Liver (tissue), 3 donors: Measurements from ENCODE around the gene ERH.

ENCODE experiments used
- RAD21 ChIP-seq, 2 donors: IDR thresholded peaks; 2 replicates each; pipeline ENCODE4 v1.6.1; 2016; ENCODE audit warnings: antibody characterized with exemption in 2 of 2, mild to moderate bottlenecking in 2 of 2
- ZBTB33 ChIP-seq: IDR thresholded peaks from 2 replicates; pipeline ENCODE4 v1.6.1; 2016; ENCODE audit warnings: antibody characterized with exemption
- TF ChIP-seq, protein P1 (sequence below): fragments of 150-350 bp; IDR thresholded peaks from 2 replicates; pipeline ENCODE4 v1.5.1; 2017; ENCODE audit warnings: improper control_type of control experiment, low read depth, low read length; ENCODE audit not compliant: missing input control
- donor health status: healthy.
- donor health status: healthy.

- TF ChIP-seq, protein P1, sequence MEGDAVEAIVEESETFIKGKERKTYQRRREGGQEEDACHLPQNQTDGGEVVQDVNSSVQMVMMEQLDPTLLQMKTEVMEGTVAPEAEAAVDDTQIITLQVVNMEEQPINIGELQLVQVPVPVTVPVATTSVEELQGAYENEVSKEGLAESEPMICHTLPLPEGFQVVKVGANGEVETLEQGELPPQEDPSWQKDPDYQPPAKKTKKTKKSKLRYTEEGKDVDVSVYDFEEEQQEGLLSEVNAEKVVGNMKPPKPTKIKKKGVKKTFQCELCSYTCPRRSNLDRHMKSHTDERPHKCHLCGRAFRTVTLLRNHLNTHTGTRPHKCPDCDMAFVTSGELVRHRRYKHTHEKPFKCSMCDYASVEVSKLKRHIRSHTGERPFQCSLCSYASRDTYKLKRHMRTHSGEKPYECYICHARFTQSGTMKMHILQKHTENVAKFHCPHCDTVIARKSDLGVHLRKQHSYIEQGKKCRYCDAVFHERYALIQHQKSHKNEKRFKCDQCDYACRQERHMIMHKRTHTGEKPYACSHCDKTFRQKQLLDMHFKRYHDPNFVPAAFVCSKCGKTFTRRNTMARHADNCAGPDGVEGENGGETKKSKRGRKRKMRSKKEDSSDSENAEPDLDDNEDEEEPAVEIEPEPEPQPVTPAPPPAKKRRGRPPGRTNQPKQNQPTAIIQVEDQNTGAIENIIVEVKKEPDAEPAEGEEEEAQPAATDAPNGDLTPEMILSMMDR, result no peak
- TF ChIP-seq ZBTB33 (no peak), RAD21 (IDR thresholded peaks at IDR 0.05) (no peak)
Observed at GRCh38 chr14:69400154-69400553, 2.1 kb upstream of the ERH start.
